T-helper 1 cell treated with Interleukin-12 subunit alpha and Interleukin-12 subunit beta and Interleukin-4 antibody, amounts not matched to agents 30 ng/mL and 1 ng/mL, for 36 hours (primary cell): ENCODE measurements around the gene KLHL3. TPM values are rescaled to one million over a fixed set of nuclear protein-coding genes. Genes with fewer than 3 reads are reported as not detected.

Source experiments
- intact Hi-C: fragments of 100-400 bp; cut with micrococcal nuclease; formaldehyde crosslinking; loops from one replicate; pipeline ENCODE4 v1.15.1; 2024
- total RNA-seq: library from RNA; stranded (reverse); gene quantifications from 2 replicates; pipeline ENCODE4 v1.2.3, GENCODE V29; 2022

KLHL3 gene
- total RNA-seq, 1 donor from 2014 or later: 3.8 TPM

- intact Hi-C loops: no loop called here
These were observed 123.3 kb downstream of the KLHL3 start for GRCh38 chr5:137612576-137612975.

- intact Hi-C loops: no loop called here
These were observed 124.0 kb downstream of the KLHL3 start for GRCh38 chr5:137611794-137612435.

- intact Hi-C loops: no loop called here
These were observed 124.8 kb downstream of the KLHL3 start for GRCh38 chr5:137611011-137611580.

GRCh38 chr5:137610598-137610997 is 125.3 kb downstream of the KLHL3 start:
- intact Hi-C loops: no loop called here

- intact Hi-C loops: no loop called here
These were observed 126.8 kb downstream of the KLHL3 start for GRCh38 chr5:137609127-137609526.

- intact Hi-C loops: no loop called here
These were observed 128.1 kb downstream of the KLHL3 start for GRCh38 chr5:137607771-137608170.

- intact Hi-C loops: no loop called here
These were observed 129.5 kb downstream of the KLHL3 start for GRCh38 chr5:137606401-137606800.

GRCh38 chr5:137605411-137605810 is 130.5 kb downstream of the KLHL3 start:
- intact Hi-C loops: no loop called here

GRCh38 chr5:137604348-137605095 is 131.4 kb downstream of the KLHL3 start:
- intact Hi-C loops: no loop called here

GRCh38 chr5:137603891-137604290 is 132.0 kb downstream of the KLHL3 start:
- intact Hi-C loops: no loop called here

GRCh38 chr5:137603356-137603755 is 132.5 kb downstream of the KLHL3 start:
- intact Hi-C loops: no loop called here

GRCh38 chr5:137602721-137603273 is 133.1 kb downstream of the KLHL3 start:
- intact Hi-C loops: no loop called here

- intact Hi-C loops: no loop called here
These were observed 135.0 kb downstream of the KLHL3 start for GRCh38 chr5:137600721-137601360.

- intact Hi-C loops: no loop called here
These were observed 136.4 kb downstream of the KLHL3 start for GRCh38 chr5:137599457-137599856.

- intact Hi-C loops: no loop called here
These were observed 137.5 kb downstream of the KLHL3 start for GRCh38 chr5:137598399-137598798.

- intact Hi-C loops: no loop called here
These were observed 138.9 kb downstream of the KLHL3 start for GRCh38 chr5:137596941-137597340.

GRCh38 chr5:137595396-137596079 is 140.4 kb downstream of the KLHL3 start:
- intact Hi-C loops: no loop called here

- intact Hi-C loops: no loop called here
These were observed 141.2 kb downstream of the KLHL3 start for GRCh38 chr5:137594717-137595116.

GRCh38 chr5:137592317-137592716 is 143.6 kb downstream of the KLHL3 start:
- intact Hi-C loops: no loop called here

- intact Hi-C loops: no loop called here
These were observed 146.7 kb downstream of the KLHL3 start for GRCh38 chr5:137589185-137589584.

- intact Hi-C loops: no loop called here
These were observed 148.0 kb downstream of the KLHL3 start for GRCh38 chr5:137587919-137588318.
